ENCODE measurements around the gene LYST. TPM values are rescaled to one million over a fixed set of nuclear protein-coding genes. Genes with fewer than 3 reads are reported as not detected.

The LYST gene
- total RNA-seq, 2 experiments from 2014 or later = 4.0 to 8.2 TPM

GRCh38 chr1:235712812-235713211, 153.9 kb downstream of the LYST start:
- ChIA-PET CTCF (ENCODE audit: unreplicated experiment) (no interaction called here), POLR2A (interaction anchor here (0.7 to 1.2 kb wide), 3 partner anchors 15 to 37 kb away, joined by 3 read pairs; no protein-coding TSS in a partner anchor)
- Histone ChIP-seq H4K20me1 (ENCODE audit: insufficient read depth, low read length) (no peaks in the 10 kb centered on the region), H2AFZ (ENCODE audit: low read length) (no peak overlapping the region), H3K27ac (ENCODE audit: low read depth, low read length, poor library complexity, severe bottlenecking) (no peak overlapping the region), H3K79me2 (ENCODE audit: insufficient read depth, low read depth, low read length) (no peaks in the 10 kb centered on the region), H3K4me3 (ENCODE audit: low read depth, low read length, poor library complexity, severe bottlenecking) (no peak overlapping the region), H3K9me3 (ENCODE audit: low read length) (no peaks in the 10 kb centered on the region), H3K4me1 (ENCODE audit: insufficient read depth, low read length, poor library complexity, severe bottlenecking) (no peaks in the 10 kb centered on the region), H3K4me2 (ENCODE audit: low read length) (no peak overlapping the region), H3K36me3 (ENCODE audit: insufficient read depth, low read length) (no peaks in the 10 kb centered on the region), H3K9me2 (ENCODE audit: insufficient read depth, low read length) (no peaks in the 10 kb centered on the region)
- no peak for DNase-seq (ENCODE audit: low spot score)
- BruUV-seq (replicated peaks) = no TSS peak
- intact Hi-C loops (cut with micrococcal nuclease; ENCODE audit: unreplicated experiment) = no loop called here
- TF ChIP-seq CTCF (conservative IDR thresholded peaks at IDR 0.05; ENCODE audit: low read length) = no peak
- no peak for TF ChIP-seq EZH2phosphoT487 (IDR thresholded peaks at IDR 0.05; ENCODE audit: borderline replicate concordance, low read depth, low read length)

GRCh38 chr1:235710687-235711086, 156.0 kb downstream of the LYST start:
- Histone ChIP-seq H3K4me2 (ENCODE audit: low read length) (no peak overlapping the region), H3K9me3 (ENCODE audit: low read length) (no peaks in the 10 kb centered on the region), H3K27ac (ENCODE audit: low read depth, low read length, poor library complexity, severe bottlenecking) (no peak overlapping the region), H3K36me3 (ENCODE audit: insufficient read depth, low read length) (no peaks in the 10 kb centered on the region), H3K9me2 (ENCODE audit: insufficient read depth, low read length) (no peaks in the 10 kb centered on the region), H4K20me1 (ENCODE audit: insufficient read depth, low read length) (no peaks in the 10 kb centered on the region), H2AFZ (ENCODE audit: low read length) (no peak overlapping the region), H3K79me2 (ENCODE audit: insufficient read depth, low read depth, low read length) (no peaks in the 10 kb centered on the region), H3K4me1 (ENCODE audit: insufficient read depth, low read length, poor library complexity, severe bottlenecking) (no peaks in the 10 kb centered on the region), H3K4me3 (ENCODE audit: low read depth, low read length, poor library complexity, severe bottlenecking) (no peak overlapping the region)
- POLR2A ChIA-PET = interaction anchor here (0.8 to 1.2 kb wide), 2 partner anchors 9 to 190 kb away, joined by 3 to 4 read pairs; no protein-coding TSS in a partner anchor
- intact Hi-C loops (cut with micrococcal nuclease; ENCODE audit: unreplicated experiment) = no loop called here
- no peak for TF ChIP-seq CTCF (conservative IDR thresholded peaks at IDR 0.05; ENCODE audit: low read length)
- no peak for TF ChIP-seq EZH2phosphoT487 (IDR thresholded peaks at IDR 0.05; ENCODE audit: borderline replicate concordance, low read depth, low read length)
- BruUV-seq (replicated peaks) = no TSS peak
- no peak for DNase-seq (ENCODE audit: low spot score)
- CTCF ChIA-PET (ENCODE audit: unreplicated experiment) = no interaction called here

GRCh38 chr1:235709018-235709417, 157.7 kb downstream of the LYST start:
- no peak for DNase-seq (ENCODE audit: low spot score)
- no TSS peak for BruUV-seq (replicated peaks)
- Histone ChIP-seq H3K27ac (ENCODE audit: low read depth, low read length, poor library complexity, severe bottlenecking) (no peak overlapping the region), H3K4me3 (ENCODE audit: low read depth, low read length, poor library complexity, severe bottlenecking) (no peak overlapping the region), H3K79me2 (ENCODE audit: insufficient read depth, low read depth, low read length) (no peaks in the 10 kb centered on the region), H3K9me2 (ENCODE audit: insufficient read depth, low read length) (no peaks in the 10 kb centered on the region), H3K36me3 (ENCODE audit: insufficient read depth, low read length) (no peaks in the 10 kb centered on the region), H3K9me3 (ENCODE audit: low read length) (no peaks in the 10 kb centered on the region), H3K4me1 (ENCODE audit: insufficient read depth, low read length, poor library complexity, severe bottlenecking) (no peaks in the 10 kb centered on the region), H3K4me2 (ENCODE audit: low read length) (no peak overlapping the region), H4K20me1 (ENCODE audit: insufficient read depth, low read length) (no peaks in the 10 kb centered on the region), H2AFZ (ENCODE audit: low read length) (no peak overlapping the region)
- ChIA-PET POLR2A (no interaction called here), CTCF (ENCODE audit: unreplicated experiment) (no interaction called here)
- TF ChIP-seq EZH2phosphoT487 (IDR thresholded peaks at IDR 0.05; ENCODE audit: borderline replicate concordance, low read depth, low read length) (no peak), CTCF (conservative IDR thresholded peaks at IDR 0.05; ENCODE audit: low read length) (no peak)
- intact Hi-C loops (cut with micrococcal nuclease; ENCODE audit: unreplicated experiment) = no loop called here

All from OCI-LY7 (cell line).